ENCODE results near the gene FGFBP1.

GRCh38 chr4:15944895-15945294 lies 6.4 kb upstream of the FGFBP1 start:
- TF ChIP-seq MAZ (IDR thresholded peaks at IDR 0.05; ENCODE audit: borderline replicate concordance, low read depth, low read length) (no peak), CTCF (conservative IDR thresholded peaks at IDR 0.05; ENCODE audit: low read depth, low read length) (no peak), RFX5 (IDR thresholded peaks at IDR 0.05; ENCODE audit: low read depth, low read length) (no peak), MAFK (IDR thresholded peaks at IDR 0.05; ENCODE audit: low read depth, low read length) (no peak), POLR2A (IDR thresholded peaks at IDR 0.05; ENCODE audit: low read depth, low read length) (no peak), RAD21 (IDR thresholded peaks at IDR 0.05; ENCODE audit: low read length) (no peak)

Data from IMR-90 (cell line).